CD4-positive, alpha-beta memory T cell (primary cell): ENCODE data around the gene TPRG1L. TPM values are rescaled to one million over a fixed set of nuclear protein-coding genes. Genes with fewer than 3 reads are reported as not detected.
A peak's percentile ranks its signal among the peaks of the same experiment; 100 is the strongest.

Source experiments
- CTCF ChIA-PET: fragments of 350-600 bp; sonication (Branson Sonifier 250); formaldehyde crosslinking; loops from one replicate; lab custom pipeline; 2021; ENCODE audit warnings: inconsistent platforms; ENCODE audit not compliant: partially characterized antibody; lab: Charles Lee
- POLR2A ChIA-PET: fragments of 350-600 bp; sonication (Branson Sonifier 250); formaldehyde crosslinking; loops from one replicate; lab custom pipeline; 2021; ENCODE audit not compliant: partially characterized antibody; lab: Charles Lee
- DNase-seq, 5 donors: peaks; one replicate each; pipeline versions ENCODE4 v3.0.0 to v3.0.0-alpha.2; 2020 to 2022; ENCODE audit warnings: mixed read lengths in 1 of 5
- H3K27ac ChIP-seq: one replicate; pipeline ENCODE4 v1.7.0; 2013; ENCODE audit warnings: low read depth, low read length
- H3K27me3 ChIP-seq: 2 replicates; pipeline ENCODE4 v1.7.0; 2013; ENCODE audit warnings: mild to moderate bottlenecking, low read length, moderate library complexity; ENCODE audit not compliant: insufficient read depth
- H3K36me3 ChIP-seq: 2 replicates; pipeline ENCODE4 v1.7.0; 2013; ENCODE audit warnings: mild to moderate bottlenecking, low read length, moderate library complexity; ENCODE audit not compliant: insufficient read depth
- H3K4me1 ChIP-seq: 2 replicates; pipeline ENCODE4 v1.7.0; 2013; ENCODE audit warnings: mild to moderate bottlenecking, low read length, moderate library complexity; ENCODE audit not compliant: insufficient read depth
- H3K4me3 ChIP-seq, 2 donors: one replicate each; pipeline ENCODE4 v1.7.0; 2013; ENCODE audit warnings: low read length in 2 of 2, mild to moderate bottlenecking in 1 of 2
- H3K9me3 ChIP-seq, 2 donors: one replicate each; pipeline ENCODE4 v1.7.0; 2013; ENCODE audit warnings: low read length in 2 of 2, control low read depth in 1 of 2; ENCODE audit not compliant: control insufficient read depth in 1 of 2
- H3K27ac Mint-ChIP-seq, 7 donors: one replicate each; pipeline ENCODE4 v1.8.0; 2020 to 2021; ENCODE audit warnings: mixed read lengths in 7 of 7, mild to moderate bottlenecking in 6 of 7, inconsistent platforms in 3 of 7, moderate library complexity in 3 of 7
- H3K27me3 Mint-ChIP-seq, 2 donors: one replicate each; pipeline ENCODE4 v1.8.0; 2020 to 2021; ENCODE audit warnings: mixed read lengths in 2 of 2
- H3K36me3 Mint-ChIP-seq, 2 donors: one replicate each; pipeline ENCODE4 v1.8.0; 2020 to 2021; ENCODE audit warnings: mixed read lengths in 2 of 2, inconsistent platforms in 1 of 2, mild to moderate bottlenecking in 1 of 2
- H3K4me1 Mint-ChIP-seq, 4 donors: one replicate each; pipeline ENCODE4 v1.8.0; 2020 to 2021; ENCODE audit warnings: mixed read lengths in 4 of 4, mild to moderate bottlenecking in 1 of 4
- H3K4me3 Mint-ChIP-seq, 8 donors: one replicate each; pipeline ENCODE4 v1.8.0; 2020 to 2021; ENCODE audit warnings: mixed read lengths in 8 of 8, mild to moderate bottlenecking in 7 of 8, moderate library complexity in 6 of 8, inconsistent platforms in 3 of 8
- H3K9me3 Mint-ChIP-seq, 8 donors: one replicate each; pipeline ENCODE4 v1.8.0; 2020 to 2021; ENCODE audit warnings: mixed read lengths in 8 of 8, mild to moderate bottlenecking in 5 of 8, inconsistent platforms in 3 of 8, moderate library complexity in 1 of 8
- intact Hi-C: fragments of 100-400 bp; cut with micrococcal nuclease; formaldehyde crosslinking; loops from one replicate; pipeline ENCODE4 v1.15.1; 2023
- polyA plus RNA-seq, 2 donors: library from polyadenylated mRNA; unstranded; fragments of 300-500 nt; fragmentation: Illumina TruSeq; gene quantifications; one replicate each; pipeline ENCODE4 v1.2.3, GENCODE V29; 2021
- total RNA-seq, 2 experiments: library from RNA; stranded (reverse); gene quantifications; one replicate each; pipeline ENCODE4 v1.2.3, GENCODE V29; 2021

The TPRG1L gene
- total and polyA plus RNA-seq, 4 experiments from 2014 or later: 41.4 to 59.5 (median 52.2) TPM

DNA sequence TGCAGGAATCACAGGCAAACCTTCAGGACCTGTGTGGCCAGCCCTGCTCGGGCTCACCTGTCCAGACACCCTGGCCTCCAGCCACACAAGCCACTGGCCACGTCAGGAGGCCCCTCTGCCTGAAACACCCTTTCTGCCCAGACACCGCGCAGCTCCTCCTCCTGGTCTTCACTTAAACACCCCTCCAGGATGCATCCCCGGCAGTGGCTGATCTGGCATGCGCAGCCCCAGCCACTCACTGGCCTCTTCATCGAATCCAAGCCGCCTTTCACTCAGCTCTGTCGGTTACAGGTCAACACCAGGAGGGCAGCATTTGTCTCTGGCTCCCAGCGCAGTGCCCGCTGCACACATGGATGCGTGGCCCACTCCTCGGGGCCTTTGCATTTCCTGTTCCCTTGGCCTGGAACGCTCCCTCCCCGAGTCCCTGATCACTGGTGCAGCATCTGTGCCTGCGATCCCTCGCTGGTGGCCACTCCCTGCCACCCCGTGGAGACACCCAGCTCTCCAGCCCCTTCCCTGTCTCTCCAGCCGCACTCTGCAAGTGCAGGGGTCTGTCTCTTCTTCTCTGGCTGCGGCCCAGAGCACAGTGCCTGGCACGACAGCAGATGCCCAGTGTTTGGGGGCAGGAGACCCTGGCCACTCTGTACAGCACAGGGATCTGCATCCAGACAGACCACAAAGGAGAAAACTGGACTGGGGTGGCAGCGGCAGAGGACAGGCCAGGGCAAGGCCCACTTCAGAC is 9.4 kb downstream of the TPRG1L start:
- Histone ChIP-seq H3K36me3 (peaks cover 54% of the 10 kb centered on the region), H3K4me3 (no peak overlapping the region), H3K27ac (no peak overlapping the region), H3K9me3 (no peaks in the 10 kb centered on the region), H3K27me3 (no peaks in the 10 kb centered on the region), H3K4me1 (no peaks in the 10 kb centered on the region)
- Mint-ChIP-seq H3K36me3 (peaks cover 21 to 57% of the 10 kb centered on the region in 2 donors), H3K4me3 (no peak overlapping the region), H3K9me3 (no peaks in the 10 kb centered on the region), H3K27me3 (no peaks in the 10 kb centered on the region), H3K27ac (peak overlapping the region in 2 of 7 donors; percentile 57 to 64), H3K4me1 (peaks cover 0 to under 1% (median 0%) of the 10 kb centered on the region in 4 donors)
- intact Hi-C loops: no loop called here
- DNase-seq: no peak
- CTCF ChIA-PET: no interaction called here
- POLR2A ChIA-PET: no interaction called here

- DNase-seq: no peak
- intact Hi-C loops: no loop called here
- H3K27ac Mint-ChIP-seq: peak overlapping the region in 2 of 7 donors; percentile 61 to 68
- Histone ChIP-seq H3K9me3 (no peaks in the 10 kb centered on the region), H3K27ac (no peak overlapping the region), H3K36me3 (peaks cover 50% of the 10 kb centered on the region), H3K4me1 (no peaks in the 10 kb centered on the region), H3K4me3 (no peak overlapping the region), H3K27me3 (no peaks in the 10 kb centered on the region)
- no peaks in the 10 kb centered on the region for H3K9me3 Mint-ChIP-seq
- CTCF ChIA-PET: no interaction called here
- POLR2A ChIA-PET: no interaction called here
- no peak overlapping the region for H3K4me3 Mint-ChIP-seq
- peaks cover 21 to 49% of the 10 kb centered on the region in 2 donors for H3K36me3 Mint-ChIP-seq
- no peaks in the 10 kb centered on the region for H3K4me1 Mint-ChIP-seq
- H3K27me3 Mint-ChIP-seq: no peaks in the 10 kb centered on the region
Observed at GRCh38 chr1:3636080-3636479, 11.3 kb downstream of the TPRG1L start.

DNA sequence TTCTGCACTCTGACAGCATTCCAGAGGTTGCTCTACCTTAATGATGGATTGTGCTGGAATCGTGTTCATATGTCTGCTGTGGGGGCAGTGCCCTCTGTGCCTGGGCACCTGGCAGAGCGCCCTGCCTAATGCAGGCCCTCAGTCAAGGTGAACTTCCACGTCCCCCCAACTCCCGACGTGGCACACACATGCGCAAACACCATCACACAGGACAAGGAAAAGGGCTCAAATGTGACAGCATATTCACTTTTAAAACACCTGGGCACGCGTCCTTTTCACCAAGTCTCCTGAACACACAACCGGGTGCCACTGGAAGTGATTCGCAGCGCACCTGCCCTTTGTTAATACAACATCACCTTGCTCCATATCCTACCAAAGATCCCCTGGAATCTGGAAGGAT is 11.7 kb downstream of the TPRG1L start:
- no peak overlapping the region for H3K27ac ChIP-seq
- H3K4me1 ChIP-seq: no peaks in the 10 kb centered on the region
- ChIA-PET CTCF (no interaction called here), POLR2A (no interaction called here)
- H3K27me3 ChIP-seq: no peaks in the 10 kb centered on the region
- no peaks in the 10 kb centered on the region for H3K4me1 Mint-ChIP-seq
- no peaks in the 10 kb centered on the region for H3K9me3 ChIP-seq
- no peak for DNase-seq
- peak overlapping the region in 2 of 7 donors; percentile 61 to 68 for H3K27ac Mint-ChIP-seq
- intact Hi-C loops: no loop called here
- no peak overlapping the region for H3K4me3 ChIP-seq
- H3K9me3 Mint-ChIP-seq: no peaks in the 10 kb centered on the region
- no peak overlapping the region for H3K4me3 Mint-ChIP-seq
- no peaks in the 10 kb centered on the region for H3K27me3 Mint-ChIP-seq
- peaks cover 50% of the 10 kb centered on the region for H3K36me3 ChIP-seq
- peaks cover 21 to 49% of the 10 kb centered on the region in 2 donors for H3K36me3 Mint-ChIP-seq

GRCh38 chr1:3638027-3638426 is 13.2 kb downstream of the TPRG1L start:
- Histone ChIP-seq H3K27me3 (no peaks in the 10 kb centered on the region), H3K27ac (no peak overlapping the region), H3K36me3 (peaks cover 47% of the 10 kb centered on the region), H3K4me1 (no peaks in the 10 kb centered on the region), H3K4me3 (no peak overlapping the region), H3K9me3 (no peaks in the 10 kb centered on the region)
- ChIA-PET CTCF (interaction anchor here (0.7 kb wide), 1 partner anchor 11 kb away, joined by 3 read pairs; no protein-coding TSS in a partner anchor), POLR2A (no interaction called here)
- Mint-ChIP-seq H3K9me3 (no peaks in the 10 kb centered on the region), H3K27ac (no peak overlapping the region), H3K4me3 (no peak overlapping the region), H3K27me3 (no peaks in the 10 kb centered on the region), H3K4me1 (peaks cover 0 to 7% (median 2%) of the 10 kb centered on the region in 4 donors), H3K36me3 (peaks cover 33 to 60% of the 10 kb centered on the region in 2 donors)
- DNase-seq: no peak
- intact Hi-C loops: no loop called here

DNA sequence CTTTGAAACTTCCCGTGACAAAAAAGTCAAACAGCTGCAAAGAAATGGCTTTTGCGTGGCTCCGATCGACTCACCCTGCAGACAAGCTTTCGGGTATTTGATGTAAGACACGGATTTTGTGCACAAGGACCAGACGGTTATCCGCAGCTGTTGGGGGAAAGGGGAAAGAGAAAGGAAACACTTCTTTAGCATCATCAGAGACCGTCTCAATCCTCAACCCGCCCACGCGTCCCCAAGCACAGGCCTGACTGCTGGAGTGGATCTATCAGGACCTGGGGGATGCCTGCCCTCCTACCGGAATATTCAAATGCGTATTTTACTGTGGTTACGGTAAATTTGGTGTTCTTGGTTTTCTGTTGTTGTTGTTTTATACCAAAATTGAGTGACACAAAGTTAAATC is 13.9 kb downstream of the TPRG1L start:
- Histone ChIP-seq H3K27ac (no peak overlapping the region), H3K27me3 (no peaks in the 10 kb centered on the region), H3K4me3 (no peak overlapping the region), H3K9me3 (no peaks in the 10 kb centered on the region), H3K36me3 (peaks cover 43% of the 10 kb centered on the region), H3K4me1 (no peaks in the 10 kb centered on the region)
- Mint-ChIP-seq H3K36me3 (peaks cover 34 to 58% of the 10 kb centered on the region in 2 donors), H3K4me3 (no peak overlapping the region), H3K9me3 (no peaks in the 10 kb centered on the region), H3K27ac (no peak overlapping the region), H3K4me1 (peaks cover 0 to 7% (median 2%) of the 10 kb centered on the region in 4 donors), H3K27me3 (no peaks in the 10 kb centered on the region)
- POLR2A ChIA-PET: no interaction called here
- CTCF ChIA-PET: no interaction called here
- DNase-seq: no peak
- intact Hi-C loops: no loop called here

GRCh38 chr1:3639397-3639911 is 14.6 kb downstream of the TPRG1L start:
- no peak overlapping the region for H3K4me3 Mint-ChIP-seq
- DNase-seq: no peak
- peaks cover 0 to 7% (median 2%) of the 10 kb centered on the region in 4 donors for H3K4me1 Mint-ChIP-seq
- H3K36me3 ChIP-seq: peaks cover 39% of the 10 kb centered on the region
- H3K9me3 ChIP-seq: no peaks in the 10 kb centered on the region
- peaks cover 34 to 59% of the 10 kb centered on the region in 2 donors for H3K36me3 Mint-ChIP-seq
- no peaks in the 10 kb centered on the region for H3K4me1 ChIP-seq
- CTCF ChIA-PET: no interaction called here
- H3K27ac ChIP-seq: no peak overlapping the region
- POLR2A ChIA-PET: no interaction called here
- H3K4me3 ChIP-seq: no peak overlapping the region
- H3K9me3 Mint-ChIP-seq: no peaks in the 10 kb centered on the region
- H3K27me3 ChIP-seq: no peaks in the 10 kb centered on the region
- no peak overlapping the region for H3K27ac Mint-ChIP-seq
- H3K27me3 Mint-ChIP-seq: no peaks in the 10 kb centered on the region
- intact Hi-C loops: no loop called here

GRCh38 chr1:3640121-3640837 is 15.5 kb downstream of the TPRG1L start:
- H3K36me3 Mint-ChIP-seq: peaks cover 38 to 59% of the 10 kb centered on the region in 2 donors

More at GRCh38 chr1:3640121-3640837, 15.5 kb downstream of the TPRG1L start:
- Mint-ChIP-seq H3K4me1 (peaks cover 0 to 7% (median 2%) of the 10 kb centered on the region in 4 donors), H3K9me3 (no peaks in the 10 kb centered on the region), H3K27me3 (no peaks in the 10 kb centered on the region), H3K4me3 (no peak overlapping the region), H3K27ac (peak overlapping the region in 1 of 7 donors; percentile 48)
- Histone ChIP-seq H3K27me3 (no peaks in the 10 kb centered on the region), H3K4me1 (no peaks in the 10 kb centered on the region), H3K27ac (no peak overlapping the region), H3K9me3 (no peaks in the 10 kb centered on the region), H3K4me3 (no peak overlapping the region), H3K36me3 (peaks cover 31% of the 10 kb centered on the region)
- ChIA-PET CTCF (no interaction called here), POLR2A (no interaction called here)
- intact Hi-C loops: no loop called here
- DNase-seq: no peak
